ENCODE measurements around the gene B9D1.

Gene B9D1

DNA sequence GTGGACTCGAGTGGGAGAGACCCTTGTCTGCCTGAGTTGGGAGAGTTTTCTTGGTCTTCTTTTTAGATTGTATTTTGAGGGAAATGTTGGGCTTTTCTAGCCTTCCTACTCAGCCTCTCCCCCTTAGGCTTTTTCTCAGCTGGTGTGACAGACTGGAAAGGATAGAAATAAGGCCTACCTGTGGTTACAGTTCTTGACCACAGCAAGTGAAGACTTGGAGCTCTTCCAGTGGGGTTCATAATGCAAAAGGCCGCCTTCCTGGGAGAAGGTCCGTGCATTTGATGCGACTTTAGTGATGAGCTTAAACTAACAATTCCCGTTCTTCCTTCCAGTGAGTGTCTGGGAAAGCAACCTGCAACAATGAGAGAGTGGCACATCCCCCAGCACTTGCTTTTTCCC is 56.8 kb downstream of the B9D1 start:
- in situ Hi-C loops (cut with HindIII; ENCODE audit: low sequenced_read_pairs), result no loop called here
- TF ChIP-seq, protein P1, sequence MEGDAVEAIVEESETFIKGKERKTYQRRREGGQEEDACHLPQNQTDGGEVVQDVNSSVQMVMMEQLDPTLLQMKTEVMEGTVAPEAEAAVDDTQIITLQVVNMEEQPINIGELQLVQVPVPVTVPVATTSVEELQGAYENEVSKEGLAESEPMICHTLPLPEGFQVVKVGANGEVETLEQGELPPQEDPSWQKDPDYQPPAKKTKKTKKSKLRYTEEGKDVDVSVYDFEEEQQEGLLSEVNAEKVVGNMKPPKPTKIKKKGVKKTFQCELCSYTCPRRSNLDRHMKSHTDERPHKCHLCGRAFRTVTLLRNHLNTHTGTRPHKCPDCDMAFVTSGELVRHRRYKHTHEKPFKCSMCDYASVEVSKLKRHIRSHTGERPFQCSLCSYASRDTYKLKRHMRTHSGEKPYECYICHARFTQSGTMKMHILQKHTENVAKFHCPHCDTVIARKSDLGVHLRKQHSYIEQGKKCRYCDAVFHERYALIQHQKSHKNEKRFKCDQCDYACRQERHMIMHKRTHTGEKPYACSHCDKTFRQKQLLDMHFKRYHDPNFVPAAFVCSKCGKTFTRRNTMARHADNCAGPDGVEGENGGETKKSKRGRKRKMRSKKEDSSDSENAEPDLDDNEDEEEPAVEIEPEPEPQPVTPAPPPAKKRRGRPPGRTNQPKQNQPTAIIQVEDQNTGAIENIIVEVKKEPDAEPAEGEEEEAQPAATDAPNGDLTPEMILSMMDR (IDR thresholded peaks at IDR 0.05; ENCODE audit: low read depth, low read length), result no peak
- DNase-seq (ENCODE audit: low read depth, low spot score), result no peak
- no peak overlapping the region for H3K4me3 ChIP-seq (ENCODE audit: low read depth, low read length)

DNA sequence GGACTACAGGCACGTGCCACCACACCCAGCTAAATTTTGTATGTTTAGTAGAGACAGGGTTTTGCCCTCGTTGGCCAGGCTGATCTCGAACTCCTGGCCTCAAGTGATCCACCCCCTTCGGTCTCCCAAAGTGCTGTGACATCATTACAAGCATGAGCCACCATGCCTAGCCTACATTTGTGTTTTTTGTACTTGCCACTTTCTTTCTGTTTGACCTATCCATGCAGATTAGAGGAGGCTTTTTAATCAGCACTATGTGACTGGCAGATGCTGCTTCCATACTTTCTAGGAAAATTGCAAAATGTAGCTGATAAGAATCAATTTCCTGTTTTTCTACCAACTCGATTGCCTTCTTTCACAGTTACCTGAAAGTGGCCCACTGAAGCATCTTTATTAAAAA is 57.3 kb downstream of the B9D1 start:
- in situ Hi-C loops (cut with HindIII; ENCODE audit: low sequenced_read_pairs), result no loop called here
- H3K4me3 ChIP-seq (ENCODE audit: low read depth, low read length), result no peak overlapping the region
- TF ChIP-seq, protein P1 (IDR thresholded peaks at IDR 0.05; ENCODE audit: low read depth, low read length), result no peak
- no peak for DNase-seq (ENCODE audit: low read depth, low spot score)

DNA sequence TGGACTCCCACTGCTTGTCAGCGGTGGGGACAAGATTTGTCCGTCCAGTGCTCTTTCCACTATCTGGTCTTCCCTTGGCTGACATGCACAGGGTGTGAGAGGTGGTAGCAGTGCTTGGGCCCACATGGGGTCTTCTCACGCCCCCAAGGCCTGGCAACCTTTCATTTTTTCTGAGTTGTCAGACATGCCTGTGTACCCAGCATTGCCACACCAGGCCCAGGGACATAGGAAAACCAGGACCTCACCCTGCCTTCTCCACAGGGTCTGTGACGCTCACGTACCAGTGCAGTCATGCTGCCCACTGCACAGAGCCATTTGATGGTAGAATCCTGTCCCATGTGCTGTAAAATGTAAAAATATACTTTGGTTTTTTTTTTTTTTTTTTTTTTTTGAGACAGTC is 57.8 kb downstream of the B9D1 start:
- TF ChIP-seq, protein P1 (IDR thresholded peaks at IDR 0.05; ENCODE audit: low read depth, low read length), result no peak
- no peak for DNase-seq (ENCODE audit: low read depth, low spot score)
- in situ Hi-C loops (cut with HindIII; ENCODE audit: low sequenced_read_pairs), result no loop called here
- no peak overlapping the region for H3K4me3 ChIP-seq (ENCODE audit: low read depth, low read length)

DNA sequence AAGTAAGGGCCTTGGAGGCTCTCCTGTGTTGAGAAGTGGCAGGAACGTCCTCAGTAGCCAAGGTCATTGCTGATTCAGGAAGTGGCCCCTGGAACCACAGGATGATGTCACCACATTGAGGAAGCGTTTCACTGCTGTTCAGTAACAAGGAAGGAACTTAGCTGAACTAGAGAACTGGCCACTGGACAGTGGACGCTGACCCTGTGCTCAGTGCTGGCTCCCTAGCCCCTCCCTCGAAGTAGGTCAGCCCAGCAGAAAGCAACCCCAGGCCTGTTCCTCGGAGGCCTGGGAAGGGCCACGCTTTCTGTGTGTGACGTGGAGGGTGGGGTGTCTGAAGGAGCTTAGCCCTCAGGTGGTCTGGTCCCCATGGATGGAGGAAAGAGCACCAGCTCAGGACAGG is 58.3 kb downstream of the B9D1 start:
- DNase-seq (ENCODE audit: low read depth, low spot score), result peak; percentile 58
- H3K4me3 ChIP-seq (ENCODE audit: low read depth, low read length), result no peak overlapping the region
- TF ChIP-seq, protein P1 (IDR thresholded peaks at IDR 0.05; ENCODE audit: low read depth, low read length), result no peak
- in situ Hi-C loops (cut with HindIII; ENCODE audit: low sequenced_read_pairs), result no loop called here

DNA sequence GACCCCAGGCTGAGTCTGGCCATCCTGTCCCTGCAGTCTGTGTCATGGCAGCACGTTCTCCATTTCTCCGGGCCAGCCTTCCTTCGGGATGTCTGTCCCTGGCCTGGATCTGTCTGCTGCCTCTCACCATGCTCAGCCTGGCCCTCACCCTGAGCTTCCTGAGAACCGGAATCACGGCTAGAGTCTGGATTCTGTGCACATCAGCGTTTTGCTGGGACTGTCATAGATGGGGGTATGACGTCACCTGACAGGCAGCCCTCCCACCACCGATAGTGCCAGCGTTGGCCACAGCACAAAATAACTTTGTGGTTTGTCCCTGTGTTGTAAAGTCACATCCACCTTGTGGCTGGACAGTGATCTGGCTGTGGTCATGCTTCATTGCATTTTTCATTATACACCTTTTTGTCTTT is 59.2 kb downstream of the B9D1 start:
- in situ Hi-C loops (cut with HindIII; ENCODE audit: low sequenced_read_pairs), result no loop called here
- no peak overlapping the region for H3K4me3 ChIP-seq (ENCODE audit: low read depth, low read length)
- DNase-seq (ENCODE audit: low read depth, low spot score), result no peak
- TF ChIP-seq, protein P1 (IDR thresholded peaks at IDR 0.05; ENCODE audit: low read depth, low read length), result no peak

DNA sequence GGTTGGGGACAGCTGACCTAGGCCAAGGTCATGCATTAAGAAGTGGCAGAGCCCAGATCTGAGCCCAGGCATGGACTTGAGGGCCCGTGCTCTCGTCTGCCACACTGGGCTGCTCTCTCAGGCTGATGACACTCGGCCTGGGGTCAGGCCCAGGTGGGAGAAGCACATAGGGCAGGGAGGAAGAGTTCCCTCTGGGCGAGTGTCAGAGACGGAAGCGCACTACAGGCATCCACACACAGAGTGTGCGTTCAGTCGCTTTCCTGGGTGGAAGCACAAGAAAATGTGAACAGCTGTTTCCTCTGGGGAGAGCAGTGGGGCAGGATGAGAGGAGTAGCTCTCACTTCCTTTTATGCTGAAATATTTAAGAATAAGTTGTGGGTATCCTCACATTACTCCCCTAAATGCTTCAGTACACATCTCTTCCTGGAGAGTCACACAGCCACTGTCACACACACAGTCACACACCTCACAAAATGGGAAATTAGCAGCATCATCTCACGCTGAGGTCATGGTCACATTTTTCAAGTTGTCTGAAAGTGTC is 59.7 kb downstream of the B9D1 start:
- in situ Hi-C loops (cut with HindIII; ENCODE audit: low sequenced_read_pairs), result no loop called here
- no peak overlapping the region for H3K4me3 ChIP-seq (ENCODE audit: low read depth, low read length)
- TF ChIP-seq, protein P1 (IDR thresholded peaks at IDR 0.05; ENCODE audit: low read depth, low read length), result no peak
- no peak for DNase-seq (ENCODE audit: low read depth, low spot score)

DNA sequence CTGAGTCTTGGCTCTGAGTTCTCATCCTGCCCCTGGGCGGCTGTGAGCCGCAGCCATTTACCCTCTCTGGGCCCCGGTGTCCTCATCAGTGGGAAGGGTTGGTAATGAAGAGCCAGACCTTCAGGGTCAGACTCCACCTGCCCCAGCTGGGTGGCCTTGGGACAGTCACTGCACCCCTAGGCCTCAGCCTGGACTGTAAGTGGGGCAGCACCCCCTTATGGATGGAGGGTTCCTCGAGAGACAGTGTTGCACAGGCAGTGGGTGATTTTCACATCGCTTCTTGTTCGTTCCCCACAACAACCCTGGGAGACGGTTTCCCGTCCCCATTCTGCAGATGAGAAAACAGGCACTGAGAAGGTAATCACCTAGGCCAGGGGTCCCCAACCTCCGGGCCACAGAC is 60.5 kb downstream of the B9D1 start:
- in situ Hi-C loops (cut with HindIII; ENCODE audit: low sequenced_read_pairs), result no loop called here
- no peak for DNase-seq (ENCODE audit: low read depth, low spot score)
- TF ChIP-seq, protein P1 (IDR thresholded peaks at IDR 0.05; ENCODE audit: low read depth, low read length), result no peak

More for the DNA sequence above, 60.5 kb downstream of the B9D1 start:
- H3K4me3 ChIP-seq (ENCODE audit: low read depth, low read length), result no peak overlapping the region

Data from astrocyte of the spinal cord (primary cell).